Measurements from ENCODE around the gene SLC36A3. TPM values are rescaled to one million over a fixed set of nuclear protein-coding genes. Genes with fewer than 3 reads are reported as not detected.

SLC36A3 gene
- total RNA-seq (2021; fragmentation: NEBNext Ultra II Directional; extraction: Animal tissue kit (Norgen Biotek cat#: 25700)) (not detected in 2 replicates), polyA plus RNA-seq (2011; rRNA removed) (not detected in 2 replicates), polyA minus RNA-seq (2011; rRNA and poly(A)+ RNA removed) (not detected in 2 replicates)
- polyA plus RNA-seq (2011; cell fraction: cytosol; rRNA removed), result not detected
- polyA plus RNA-seq (2011; cell fraction: nucleus; rRNA removed), result not detected
- not detected in 4 replicates for polyA plus RNA-seq (2012, experiment 1 of 2)
- polyA plus RNA-seq (2012, experiment 2 of 2), result not detected
- not detected for polyA plus RNA-seq (2013, experiment 1 of 2)
- not detected for polyA plus RNA-seq (2013, experiment 2 of 2)
- not detected for polyA minus RNA-seq (2011; cell fraction: cytosol; rRNA and poly(A)+ RNA removed)
- not detected for polyA minus RNA-seq (2011; cell fraction: nucleus; rRNA and poly(A)+ RNA removed)
- long read RNA-seq, experiment 1, result 0 reads
- long read RNA-seq, experiment 2, result 0 reads

GRCh38 chr5:151303666-151304065 lies at the start of gene SLC36A3:
TSS of gene SLC36A3 (minus strand) at chr5:151303766. CDS start at chr5:151303354, 412 bp downstream.
- no peaks in the 10 kb centered on the region for H3K36me3 ChIP-seq (ENCODE audit: control insufficient read depth in 2 of 4, insufficient read depth in 4 of 4, low read length in 3 of 4)
- no peak within 1 kb of the TSS for H3K14ac ChIP-seq (ENCODE audit: insufficient read length)
- H2AFZ ChIP-seq (ENCODE audit: low read length), result peak within 1 kb of the TSS; percentile 16; the same call in 1 of the 2 replicates
- H3K56ac ChIP-seq (replicated peaks; ENCODE audit: insufficient read length, low read depth, low read length), result no peak within 1 kb of the TSS
- H3K9me3 ChIP-seq (ENCODE audit: insufficient read depth in 2 of 2, low read depth in 1 of 2, low read length in 1 of 2), result no peaks in the 10 kb centered on the region
- H2AK5ac ChIP-seq (ENCODE audit: low read depth, low read length), result no peak within 1 kb of the TSS
- TF ChIP-seq CREB1 (IDR thresholded peaks at IDR 0.05) (no peak), ATF3 (IDR thresholded peaks at IDR 0.05; ENCODE audit: insufficient read depth, low read depth, low read length) (no peak), SP4 (IDR thresholded peaks at IDR 0.05; ENCODE audit: low read length) (no peak), RFX5 (IDR thresholded peaks at IDR 0.05; ENCODE audit: borderline replicate concordance, low read depth, low read length) (no peak), USF2 (IDR thresholded peaks at IDR 0.05; ENCODE audit: low read length) (no peak), GTF2F1 (IDR thresholded peaks at IDR 0.05; ENCODE audit: borderline replicate concordance, low read depth, low read length) (no peak)
- no peak for FAIRE-seq
- H3K4me1 ChIP-seq (replicated peaks in 1 of 4; ENCODE audit: control insufficient read depth in 3 of 4, insufficient read depth in 4 of 4, low read length in 3 of 4), result no peaks in the 10 kb centered on the region
- no peak within 1 kb of the TSS for H4K91ac ChIP-seq (replicated peaks; ENCODE audit: insufficient read length, low read length)
- ChIA-PET POLR2A (ENCODE audit: partially characterized antibody) (no interaction called here), CTCF (ENCODE audit: partially characterized antibody) (interaction anchor here (0.8 to 4.6 kb wide), 4 partner anchors 14 to 144 kb away, joined by 3 to 27 read pairs (median 4); partner anchors contain the start of gene SLC36A1)
- no peak within 1 kb of the TSS for H3K9ac ChIP-seq (replicated peaks in 1 of 4; ENCODE audit: extremely low read depth in 1 of 4, low read depth in 3 of 4, low read length in 3 of 4)
- no peak within 1 kb of the TSS for H4K5ac ChIP-seq (ENCODE audit: insufficient read length, low read depth, low read length)
- H2BK15ac ChIP-seq (ENCODE audit: low read length), result no peak within 1 kb of the TSS
- H3K18ac ChIP-seq (ENCODE audit: extremely low read depth, low read length), result no peak within 1 kb of the TSS
- no peak within 1 kb of the TSS for H2BK120ac ChIP-seq (replicated peaks; ENCODE audit: low read depth, low read length)
- no peak within 1 kb of the TSS for H3K23ac ChIP-seq (ENCODE audit: insufficient read length)
- no peaks in the 10 kb centered on the region for H3K79me2 ChIP-seq (ENCODE audit: control insufficient read depth in 1 of 2, insufficient read depth in 2 of 2, low read length in 2 of 2)
- H4K8ac ChIP-seq (ENCODE audit: extremely low read depth, insufficient read depth, low read length), result no peak within 1 kb of the TSS
- H3K27ac ChIP-seq (ENCODE audit: low read depth, low read length), result no peak within 1 kb of the TSS
- H2BK12ac ChIP-seq (ENCODE audit: low read depth, low read length), result no peak within 1 kb of the TSS
- no peaks in the 10 kb centered on the region for H4K20me1 ChIP-seq (replicated peaks in 1 of 2; ENCODE audit: control insufficient read depth in 1 of 2, insufficient read depth in 2 of 2, low read length in 2 of 2)
- H3K4me2 ChIP-seq (ENCODE audit: insufficient read depth in 1 of 2, low read depth in 2 of 2, low read length in 2 of 2), result no peak within 1 kb of the TSS
- H3K4ac ChIP-seq (replicated peaks; ENCODE audit: insufficient read length, low read depth, low read length), result no peak within 1 kb of the TSS
- DNase-seq (ENCODE audit: low read depth in 1 of 2, low spot score in 2 of 2), result no peak
- 94% methylated on average over 2 of the region's 2 CpGs; no CpG with 5 or more reads in 1 of the 2 experiments for WGBS, 2 experiments (ENCODE audit: extremely low coverage in 1 of 2, insufficient coverage in 1 of 2, insufficient read length in 1 of 2, insufficient replicate concordance in 2 of 2, low coverage in 1 of 2, low lambda C conversion rate in 2 of 2, missing lambda C conversion rate in 1 of 2)
- no peak within 1 kb of the TSS for H2BK5ac ChIP-seq (ENCODE audit: low read depth, low read length)
- no peaks in the 10 kb centered on the region for H3K23me2 ChIP-seq (ENCODE audit: low read depth, low read length)
- no peak within 1 kb of the TSS for H2BK20ac ChIP-seq (ENCODE audit: low read length)
- H3K79me1 ChIP-seq (ENCODE audit: low read depth, low read length), result no peaks in the 10 kb centered on the region
- no peaks in the 10 kb centered on the region for H3K27me3 ChIP-seq (replicated peaks in 1 of 4; ENCODE audit: control insufficient read depth in 3 of 4, extremely low read depth in 1 of 4, insufficient read depth in 3 of 4, low read length in 3 of 4)
- no peak within 1 kb of the TSS for H3K4me3 ChIP-seq (ENCODE audit: extremely low read depth in 1 of 4, insufficient read depth in 2 of 4, low read depth in 3 of 4, low read length in 4 of 4)

Measured in H1 (cell line).